Mesenteric fat pad (tissue), 1 donor: ENCODE measurements around the gene TLE5. TPM values are rescaled to one million over a fixed set of nuclear protein-coding genes. Genes with fewer than 3 reads are reported as not detected.
"Not testable (repeated sequence)": the region's sequence is repeated elsewhere in the genome, so short reads cannot be mapped to it uniquely, and the experiment has no call there.

Experiments
- DNase-seq: peaks from one replicate; pipeline ENCODE4 v3.0.0-alpha.2; 2020; ENCODE audit warnings: low spot score
- total RNA-seq: library from RNA; stranded (reverse); fragmentation: NEBNext Ultra II Directional; extraction: Animal tissue kit (Norgen Biotek cat#: 25700); gene quantifications from one replicate; pipeline ENCODE4 v1.2.1, GENCODE V29; 2021
- donor health status: DM: yes; HTN: yes; CAD: no.

TLE5 gene
- total RNA-seq, 1 donor from 2014 or later, result 367 TPM

- no peak for DNase-seq
Measured at GRCh38 chr19:3027981-3028304, 34.4 kb downstream of the TLE5 start.

GRCh38 chr19:3027292-3027691, 35.0 kb downstream of the TLE5 start:
- DNase-seq, result no peak

- no peak for DNase-seq
Measured at GRCh38 chr19:3026768-3027167, 35.5 kb downstream of the TLE5 start.

- DNase-seq, result no peak
Measured at GRCh38 chr19:3025549-3025886, 36.8 kb downstream of the TLE5 start.

- DNase-seq, result no peak
Measured at GRCh38 chr19:3024870-3025548, 37.3 kb downstream of the TLE5 start.

- no peak for DNase-seq
Measured at GRCh38 chr19:3024509-3024869, 37.8 kb downstream of the TLE5 start.

GRCh38 chr19:3020321-3020960, 41.9 kb downstream of the TLE5 start:
- DNase-seq, result no peak

- DNase-seq, result no peak
Measured at GRCh38 chr19:3019211-3019854, 43.0 kb downstream of the TLE5 start.

- DNase-seq, result no peak
Measured at GRCh38 chr19:3017923-3018322, 44.4 kb downstream of the TLE5 start.

GRCh38 chr19:3015126-3016057, 46.9 kb downstream of the TLE5 start:
- no peak for DNase-seq

GRCh38 chr19:3014135-3014534, 48.2 kb downstream of the TLE5 start:
- no peak for DNase-seq

- no peak for DNase-seq
Measured at GRCh38 chr19:3013263-3013725, 49.0 kb downstream of the TLE5 start.

- no peak for DNase-seq
Measured at GRCh38 chr19:3012621-3013262, 49.6 kb downstream of the TLE5 start.

- DNase-seq, result not testable (repeated sequence)
Measured at GRCh38 chr19:3012059-3012458, 50.2 kb downstream of the TLE5 start.

- DNase-seq, result no peak
Measured at GRCh38 chr19:3010871-3011270, 51.4 kb downstream of the TLE5 start.

- no peak for DNase-seq
Measured at GRCh38 chr19:3008994-3009393, 53.3 kb downstream of the TLE5 start.

- no peak for DNase-seq
Measured at GRCh38 chr19:3007975-3008374, 54.3 kb downstream of the TLE5 start.

- DNase-seq, result no peak
Measured at GRCh38 chr19:3006075-3006767, 56.1 kb downstream of the TLE5 start.

- DNase-seq, result no peak
Measured at GRCh38 chr19:3005345-3005744, 57.0 kb downstream of the TLE5 start.

GRCh38 chr19:3004522-3004921, 57.8 kb downstream of the TLE5 start:
- DNase-seq, result no peak

- DNase-seq, result no peak
Measured at GRCh38 chr19:3003046-3003445, 59.2 kb downstream of the TLE5 start.
